HEK293T (cell line): ENCODE results near the gene LAX1.

Source experiments
- ARNT ChIP-seq: fragments of 450-650 bp; IDR thresholded peaks from 2 replicates; pipeline ENCODE4 v1.6.1; 2017; ENCODE audit warnings: mild to moderate bottlenecking
- BHLHE40 ChIP-seq: fragments of 450-650 bp; IDR thresholded peaks from 2 replicates; pipeline ENCODE4 v1.6.1; 2016; ENCODE audit warnings: mild to moderate bottlenecking, moderate library complexity, borderline replicate concordance
- ELF4 ChIP-seq: fragments of 450-650 bp; IDR thresholded peaks from 2 replicates; pipeline ENCODE4 v1.6.1; 2017; ENCODE audit warnings: antibody characterized with exemption
- FOXA1 ChIP-seq: fragments of 450-650 bp; IDR thresholded peaks from 2 replicates; pipeline ENCODE4 v1.6.1; 2016; ENCODE audit warnings: mild to moderate bottlenecking
- FOXK2 ChIP-seq: fragments of 450-650 bp; IDR thresholded peaks from 2 replicates; pipeline ENCODE4 v1.6.1; 2016; ENCODE audit warnings: mild to moderate bottlenecking
- FOXM1 ChIP-seq: fragments of 450-650 bp; IDR thresholded peaks from 2 replicates; pipeline ENCODE4 v1.6.1; 2017; ENCODE audit warnings: mild to moderate bottlenecking, borderline replicate concordance
- LEF1 ChIP-seq: fragments of 450-650 bp; IDR thresholded peaks from 2 replicates; pipeline ENCODE4 v1.6.1; 2017; ENCODE audit warnings: mild to moderate bottlenecking, borderline replicate concordance
- NFRKB ChIP-seq: fragments of 450-650 bp; IDR thresholded peaks from 2 replicates; pipeline ENCODE4 v1.6.1; 2016; ENCODE audit warnings: mild to moderate bottlenecking, moderate library complexity
- SP1 ChIP-seq: fragments of 450-650 bp; IDR thresholded peaks from 2 replicates; pipeline ENCODE4 v1.6.1; 2017
- SUZ12 ChIP-seq: fragments of 450-650 bp; IDR thresholded peaks from 2 replicates; pipeline ENCODE4 v1.6.1; 2016; ENCODE audit warnings: mild to moderate bottlenecking
- TARDBP ChIP-seq: fragments of 450-650 bp; IDR thresholded peaks from 2 replicates; pipeline ENCODE4 v1.6.1; 2016
- ZNF384 ChIP-seq: fragments of 450-650 bp; IDR thresholded peaks from 2 replicates; pipeline ENCODE4 v1.6.1; 2016
- TF ChIP-seq, protein P1 (sequence below): fragments of 450-650 bp; IDR thresholded peaks from 2 replicates; pipeline ENCODE4 v1.6.1; 2016

DNA sequence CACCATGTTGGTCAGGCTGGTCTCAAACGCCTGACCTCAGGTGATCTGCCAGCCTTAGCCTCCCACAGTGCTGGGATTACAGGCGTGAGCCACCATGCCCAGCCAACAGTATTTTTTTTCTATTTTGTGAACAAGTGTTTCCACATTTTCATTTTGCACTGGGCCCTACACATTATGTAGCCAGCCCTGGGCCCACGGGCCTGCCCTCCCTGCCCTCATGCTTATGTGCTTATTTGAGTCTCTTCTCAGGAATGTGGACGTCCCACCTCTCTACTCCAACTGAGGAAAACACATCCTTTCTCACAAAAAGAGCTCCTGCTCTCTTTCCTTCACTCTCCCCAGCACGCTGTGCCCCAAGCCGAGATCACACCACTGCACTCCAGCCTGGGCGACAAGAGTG lies 17.0 kb downstream of the LAX1 start:
- TF ChIP-seq, protein P1, sequence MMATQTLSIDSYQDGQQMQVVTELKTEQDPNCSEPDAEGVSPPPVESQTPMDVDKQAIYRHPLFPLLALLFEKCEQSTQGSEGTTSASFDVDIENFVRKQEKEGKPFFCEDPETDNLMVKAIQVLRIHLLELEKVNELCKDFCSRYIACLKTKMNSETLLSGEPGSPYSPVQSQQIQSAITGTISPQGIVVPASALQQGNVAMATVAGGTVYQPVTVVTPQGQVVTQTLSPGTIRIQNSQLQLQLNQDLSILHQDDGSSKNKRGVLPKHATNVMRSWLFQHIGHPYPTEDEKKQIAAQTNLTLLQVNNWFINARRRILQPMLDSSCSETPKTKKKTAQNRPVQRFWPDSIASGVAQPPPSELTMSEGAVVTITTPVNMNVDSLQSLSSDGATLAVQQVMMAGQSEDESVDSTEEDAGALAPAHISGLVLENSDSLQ, result no peak
- TF ChIP-seq SP1, result no peak
- TF ChIP-seq FOXK2, result no peak
- no peak for TF ChIP-seq BHLHE40
- TF ChIP-seq FOXM1, result no peak
- TF ChIP-seq LEF1, result no peak
- no peak for TF ChIP-seq SUZ12
- no peak for TF ChIP-seq ARNT
- no peak for TF ChIP-seq FOXA1
- no peak for TF ChIP-seq TARDBP
- TF ChIP-seq ZNF384, result no peak
- no peak for TF ChIP-seq NFRKB
- TF ChIP-seq ELF4, result no peak
